Heart left ventricle (tissue), 16 donors: Measurements from ENCODE around the gene TP53AIP1. TPM values are rescaled to one million over a fixed set of nuclear protein-coding genes. Genes with fewer than 3 reads are reported as not detected.

ENCODE experiments used
- ATAC-seq, 4 donors: fragments of 200-7000 bp; cut with Tn5 transposase; one replicate each; pipeline ENCODE4 v1.9.1; 2020 to 2022; ENCODE audit warnings: moderate library complexity in 4 of 4, mild to moderate bottlenecking in 3 of 4, moderate number of reproducible peaks in 1 of 4
- DNase-seq, 5 donors: peaks; one replicate each; pipeline ENCODE4 v3.0.0-alpha.2; 2020
- H3K27ac ChIP-seq, 12 donors: fragments of 200-600 bp; sonication (generic) in 4 of 12; one replicate each; pipeline versions ENCODE4 v1.5.0 to v1.8.0; 2016 to 2022; ENCODE audit warnings: mild to moderate bottlenecking in 2 of 12
- H3K27me3 ChIP-seq, 9 donors: fragments of 200-600 bp; sonication (generic) in 2 of 9; one replicate each; pipeline versions ENCODE4 v1.5.1 to v1.8.0; 2016 to 2022; ENCODE audit warnings: mild to moderate bottlenecking in 3 of 9
- H3K36me3 ChIP-seq, 9 donors: fragments of 200-600 bp; sonication (generic) in 2 of 9; one replicate each; pipeline versions ENCODE4 v1.5.0 to v1.8.0; 2018 to 2022; ENCODE audit warnings: mild to moderate bottlenecking in 2 of 9
- H3K4me1 ChIP-seq, 12 donors: fragments of 200-600 bp; sonication (generic) in 4 of 12; one replicate each; pipeline versions ENCODE4 v1.5.0 to v1.8.0; 2016 to 2022; ENCODE audit warnings: mild to moderate bottlenecking in 3 of 12
- H3K4me3 ChIP-seq, 12 donors: fragments of 200-600 bp; sonication (generic) in 4 of 12; one replicate each; pipeline versions ENCODE4 v1.5.0 to v1.8.0; 2017 to 2022; ENCODE audit warnings: mild to moderate bottlenecking in 9 of 12, moderate library complexity in 4 of 12
- H3K9me3 ChIP-seq, 12 donors: fragments of 200-600 bp; sonication (generic) in 4 of 12; one replicate each; pipeline versions ENCODE4 v1.5.0 to v1.8.0; 2016 to 2022; ENCODE audit warnings: mild to moderate bottlenecking in 1 of 12
- CTCF ChIP-seq, 12 donors: fragments of 200-600 bp; sonication (generic) in 4 of 12; IDR thresholded peaks; one replicate each; pipeline versions ENCODE4 v1.5.0 to v1.8.0; 2018 to 2022; ENCODE audit warnings: antibody characterized with exemption in 12 of 12, mild to moderate bottlenecking in 5 of 12
- POLR2A ChIP-seq, 2 donors: fragments of 450-650 bp; IDR thresholded peaks; one replicate each; pipeline ENCODE4 v1.6.1; 2017; ENCODE audit warnings: antibody characterized with exemption in 2 of 2, mild to moderate bottlenecking in 2 of 2, moderate library complexity in 2 of 2
- WGBS, 4 donors: extraction: QIAGEN DNeasy Blood & Tissue Kit in 2 of 4; methylation state at CpG; one replicate each; pipeline versions ENCODE4 v1.1.5 to v1.1.7; 2013 to 2018; 5-methylcytosine and 5-hydroxymethylcytosine counted together
- intact Hi-C, 10 donors: fragments of 100-400 bp; cut with DNase I; formaldehyde crosslinking; loops; one replicate each; pipeline versions ENCODE4 v1.11.1 to v1.14.2; 2022
- polyA plus RNA-seq, 2 donors: library from polyadenylated mRNA; stranded (reverse); fragments of 200-250 nt; gene quantifications; one replicate each; pipeline ENCODE4 v1.2.3, GENCODE V29; 2013
- total RNA-seq, 9 donors: library from RNA; depleted of rRNA in 2 of 9; stranded (reverse); fragments of >200 nt in 2 of 9; fragmentation: NEBNext Ultra II Directional in 3 of 9; extraction: Animal tissue kit (Norgen Biotek cat#: 25700) in 3 of 9; gene quantifications; one replicate each; pipeline versions ENCODE4 v1.1.0 to v1.2.4, GENCODE V29; 2016 to 2023
- donor health status: ischemic (EF 13 %, LVEDD 7.1; RV severe dilation, severe dysfunction).
- donor health status: healthy with polysubstance abuse.
- donor health status: DM: no; HTN: yes; CAD: no.
- donor health status: DM: no; HTN: no; CAD: no.
- donor health status: ischemic (EF 25% LVEDD 6.9; RV normal size, moderate dysfunction).
- donor health status: ischemic (EF 25% LVEDD 5.7; RV mildly dilated, moderate dysfunction).
- donor health status: healthy.
- donor health status: DM: yes; HTN: yes; CAD: no.
- donor health status: ischemic (EF 35%, LVEDD 5.7; RV mildly dilated, moderate dysfunction).
- donor health status: nonischemic (EF 11% LVEDD 7.7; RV severe dilation, severe dysfunction).
- donor health status: DM: yes; HTN: yes; CAD: no.
- donor health status: PGD.
- donor health status: ischemic (EF 29% LVEDD 5.4; RV normal size, mild dysfunction).
- donor health status: nonischemic (EF 23%, LVEDD 6.1; RV moderate dilation, normal function).

TP53AIP1 gene
- total and polyA plus RNA-seq, 11 donors = 0.01 TPM; not detected in 10

DNA sequence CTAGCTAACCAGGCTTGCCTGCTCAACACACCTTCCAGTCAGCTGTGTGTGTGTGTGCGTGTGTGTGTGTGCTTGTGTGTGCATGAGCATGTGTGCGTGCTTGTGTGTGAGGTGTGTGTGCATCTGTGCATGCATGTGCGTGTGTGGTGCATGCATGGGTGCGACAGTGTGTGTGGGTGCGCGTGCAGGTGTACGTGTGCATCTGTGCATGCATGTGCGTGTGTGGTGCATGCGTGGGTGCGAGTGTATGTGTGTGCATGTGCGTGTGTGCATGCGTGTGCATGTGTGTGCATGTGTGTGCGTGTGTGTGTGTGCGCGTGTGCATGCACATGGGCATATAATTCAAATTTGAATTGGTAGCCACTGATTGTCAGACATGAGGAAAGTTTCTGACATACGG lies 10.5 kb upstream of the TP53AIP1 start:
- WGBS, 4 donors = 94 to 96% (median 94%) methylated on average over 16 of the region's 16 CpGs
- Histone ChIP-seq H3K4me3 (no peak overlapping the region), H3K27me3 (peaks cover 0 to 9% (median 0%) of the 10 kb centered on the region in 9 donors), H3K36me3 (no peaks in the 10 kb centered on the region), H3K4me1 (no peaks in the 10 kb centered on the region), H3K27ac (no peak overlapping the region), H3K9me3 (no peaks in the 10 kb centered on the region)
- intact Hi-C loops = loop anchor here in 7 of 10 donors (2.0 to 10.0 kb wide), 7 partner anchors 40 to 918 kb away; no protein-coding TSS in a partner anchor
- no peak for DNase-seq
- TF ChIP-seq CTCF (IDR thresholded peaks at IDR 0.05) = no peak
- no peak for ATAC-seq

- no peak for TF ChIP-seq CTCF (IDR thresholded peaks at IDR 0.05)
- no peak for TF ChIP-seq POLR2A (IDR thresholded peaks at IDR 0.05)
- Histone ChIP-seq H3K27ac (no peak overlapping the region), H3K36me3 (no peaks in the 10 kb centered on the region), H3K27me3 (peaks cover 0 to 5% (median 0%) of the 10 kb centered on the region in 9 donors), H3K4me1 (no peaks in the 10 kb centered on the region), H3K4me3 (no peak overlapping the region), H3K9me3 (no peaks in the 10 kb centered on the region)
- intact Hi-C loops = loop anchor here in 6 of 10 donors (2.0 to 10.0 kb wide), 8 partner anchors 59 to 915 kb away; partner anchors contain the start of gene KCNJ5 (in 1 of the 6)
- DNase-seq (no peak), ATAC-seq (no peak)
- 70 to 78% (median 76%) methylated on average over 13 of the region's 13 CpGs for WGBS, 4 donors
Measured at GRCh38 chr11:128949791-128950454, 7.3 kb upstream of the TP53AIP1 start.

DNA sequence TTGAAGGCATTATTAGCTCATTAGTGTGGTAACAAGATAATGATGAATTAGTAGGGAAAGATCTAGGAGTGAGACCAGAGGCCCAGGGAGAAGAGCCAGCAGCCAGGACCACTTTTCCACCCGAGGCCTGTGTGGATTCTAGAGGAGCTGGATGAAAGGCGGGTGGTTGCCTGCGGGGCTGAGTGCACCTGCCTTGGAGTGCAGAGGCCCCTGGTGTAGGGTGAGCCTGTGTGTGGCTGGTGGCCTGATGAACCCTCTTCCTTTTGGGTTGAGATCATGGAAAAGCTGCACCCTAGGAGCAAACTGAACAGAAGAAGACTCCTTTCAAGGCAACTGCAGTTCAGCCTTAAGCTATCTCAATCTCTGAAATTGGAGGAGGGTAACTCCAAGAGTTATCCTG lies 5.9 kb upstream of the TP53AIP1 start:
- WGBS, 4 donors = 45 to 62% (median 48%) methylated on average over 3 of the region's 3 CpGs
- no peaks in the 10 kb centered on the region for H3K36me3 ChIP-seq
- intact Hi-C loops = loop anchor here in 2 of 10 donors (2.0 kb wide), 2 partner anchors 58 to 64 kb away; partner anchors contain the start of gene KCNJ5 (in 1 of the 2)
- TF ChIP-seq POLR2A (IDR thresholded peaks at IDR 0.05) (no peak), CTCF (IDR thresholded peaks at IDR 0.05) (peak in 10 of 12 donors; percentile 9 to 40 (median 28))
- ATAC-seq (peak in 3 of 4 donors; percentile 63 to 68 (median 63)), DNase-seq (no peak)
- no peak overlapping the region for H3K27ac ChIP-seq
- H3K4me1 ChIP-seq = no peaks in the 10 kb centered on the region
- no peak overlapping the region for H3K4me3 ChIP-seq
- H3K27me3 ChIP-seq = no peaks in the 10 kb centered on the region
- H3K9me3 ChIP-seq = no peaks in the 10 kb centered on the region

- TF ChIP-seq POLR2A (IDR thresholded peaks at IDR 0.05) (no peak), CTCF (IDR thresholded peaks at IDR 0.05) (no peak)
- Histone ChIP-seq H3K27me3 (no peaks in the 10 kb centered on the region), H3K27ac (no peak overlapping the region), H3K4me1 (no peaks in the 10 kb centered on the region), H3K36me3 (no peaks in the 10 kb centered on the region), H3K4me3 (no peak overlapping the region), H3K9me3 (no peaks in the 10 kb centered on the region)
- WGBS, 4 donors = 86 to 94% (median 90%) methylated on average over 2 of the region's 2 CpGs
- ATAC-seq = no peak
- no peak for DNase-seq
- intact Hi-C loops = loop anchor here in 2 of 10 donors (2.0 kb wide), 2 partner anchors 57 to 63 kb away; partner anchors contain the start of gene KCNJ5 (in 1 of the 2)
Measured at GRCh38 chr11:128947773-128948172, 5.1 kb upstream of the TP53AIP1 start.
